Ovary (tissue), 3 donors: ENCODE measurements around the gene RASL12.

Experiments used
- CTCF ChIP-seq, 3 donors: fragments of 450-650 bp in 2 of 3; fragments of 200-600 bp in 1 of 3; IDR thresholded peaks; one replicate each; pipeline versions ENCODE4 v1.5.1 to v1.8.0; 2016 to 2022; ENCODE audit warnings: antibody characterized with exemption in 3 of 3, mild to moderate bottlenecking in 1 of 3
- POLR2A ChIP-seq: fragments of 450-650 bp; IDR thresholded peaks from one replicate; pipeline ENCODE4 v1.6.1; 2017; ENCODE audit warnings: antibody characterized with exemption, mild to moderate bottlenecking, moderate library complexity
- donor health status: DM: no; HTN: no; CAD: no.

GRCh38 chr15:65026756-65027155, 41.0 kb downstream of the RASL12 start:
- TF ChIP-seq CTCF (IDR thresholded peaks at IDR 0.05) = no peak
- TF ChIP-seq POLR2A = no peak
